ENCODE data around the gene PHF12. TPM values are rescaled to one million over a fixed set of nuclear protein-coding genes. Genes with fewer than 3 reads are reported as not detected.
"Not testable (repeated sequence)": the region's sequence is repeated elsewhere in the genome, so short reads cannot be mapped to it uniquely, and the experiment has no call there.

The PHF12 gene
- polyA plus RNA-seq, 12 donors: 18.6 to 52.0 (median 28.9) TPM; not detected in 1

DNA sequence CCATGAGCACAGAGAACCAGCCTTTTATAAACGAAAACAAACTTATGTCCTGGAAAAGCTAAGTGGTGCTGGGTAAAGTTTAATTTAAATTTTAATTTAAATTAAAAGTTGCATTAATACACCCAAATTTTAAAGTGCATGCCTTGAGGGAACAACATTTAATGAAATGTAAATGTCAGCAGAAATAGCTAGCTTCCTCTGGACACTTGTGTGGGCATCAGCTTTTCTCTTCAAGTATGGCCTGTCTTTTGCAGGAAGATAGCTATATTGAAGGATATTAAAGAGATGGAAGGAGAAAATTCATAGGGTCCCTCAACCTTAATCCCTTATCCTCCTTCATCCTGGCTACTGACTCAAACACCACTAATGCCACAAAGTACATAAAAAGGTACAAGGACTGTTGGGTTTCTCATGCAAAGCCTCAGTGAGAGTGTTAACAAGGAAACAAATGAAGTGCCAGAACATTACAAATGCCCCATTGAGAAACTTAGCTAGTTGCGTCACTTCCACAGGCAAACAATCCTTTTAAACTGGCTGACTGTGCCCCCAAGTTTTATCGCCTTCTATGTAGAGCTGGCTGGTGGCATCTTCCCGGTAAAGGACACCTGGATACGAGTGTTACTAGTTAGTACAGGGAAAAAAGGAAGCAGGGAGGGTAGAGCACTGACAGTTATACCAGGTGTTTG, 14.1 kb downstream of the PHF12 start:
- DNase-seq: no peak

DNA sequence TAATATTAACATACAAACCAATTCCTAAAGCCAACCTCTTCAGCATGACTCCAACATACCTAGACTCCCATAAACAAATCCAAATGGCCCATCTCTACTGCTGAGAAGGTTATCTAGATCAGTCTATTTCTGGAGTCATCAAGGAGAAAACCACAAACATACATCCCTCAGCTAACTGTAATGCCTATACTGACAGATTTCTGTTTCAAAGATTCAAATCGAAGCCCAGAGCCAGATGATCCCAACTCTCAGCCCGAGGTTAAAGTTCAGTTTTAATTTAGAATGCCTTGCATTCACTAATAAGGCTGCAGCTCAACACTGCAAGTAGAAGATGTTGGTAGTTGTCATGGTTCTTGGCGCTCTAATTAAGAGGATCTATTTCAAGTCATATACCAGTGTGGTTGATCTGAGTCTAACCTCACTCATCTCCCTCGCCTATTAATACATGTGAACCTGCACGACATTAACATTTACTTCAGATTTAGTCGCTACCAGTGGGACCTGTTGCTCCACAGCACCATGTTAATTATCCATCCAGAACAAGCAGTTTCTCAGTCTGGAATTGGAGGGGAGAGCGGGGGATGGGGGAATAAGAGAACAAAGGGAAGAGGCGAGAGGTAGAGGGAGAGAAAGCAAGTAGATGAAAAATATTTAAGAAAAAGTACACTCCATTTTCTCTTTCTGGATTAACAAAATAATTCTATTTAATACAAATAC, 15.4 kb downstream of the PHF12 start:
- no peak for DNase-seq

GRCh38 chr17:28934508-28934907, 16.8 kb downstream of the PHF12 start:
- not testable (repeated sequence) for DNase-seq

DNA sequence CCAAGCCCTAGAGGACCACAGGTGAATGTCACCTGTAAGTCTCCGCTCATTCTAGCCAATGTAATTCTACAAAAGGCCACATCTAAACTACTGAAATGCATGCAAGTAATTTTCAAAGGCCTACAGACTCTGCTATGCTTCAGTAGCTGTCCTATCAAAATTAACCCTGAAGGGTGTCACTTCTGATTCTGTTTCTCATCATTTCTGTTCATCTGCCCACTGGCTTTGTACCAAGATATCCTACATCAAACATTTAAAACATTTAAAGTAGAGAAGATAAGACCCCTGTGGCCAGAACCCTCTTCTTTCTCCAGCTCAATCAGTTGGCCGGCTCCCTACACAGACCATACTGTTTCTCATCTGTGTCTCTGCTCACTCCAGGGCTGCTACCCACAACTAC, 21.5 kb downstream of the PHF12 start:
- DNase-seq: no peak

GRCh38 chr17:28928061-28928460, 23.3 kb downstream of the PHF12 start:
- DNase-seq: no peak

- no peak for DNase-seq
These were observed 24.5 kb downstream of the PHF12 start for GRCh38 chr17:28926786-28927185.

DNA sequence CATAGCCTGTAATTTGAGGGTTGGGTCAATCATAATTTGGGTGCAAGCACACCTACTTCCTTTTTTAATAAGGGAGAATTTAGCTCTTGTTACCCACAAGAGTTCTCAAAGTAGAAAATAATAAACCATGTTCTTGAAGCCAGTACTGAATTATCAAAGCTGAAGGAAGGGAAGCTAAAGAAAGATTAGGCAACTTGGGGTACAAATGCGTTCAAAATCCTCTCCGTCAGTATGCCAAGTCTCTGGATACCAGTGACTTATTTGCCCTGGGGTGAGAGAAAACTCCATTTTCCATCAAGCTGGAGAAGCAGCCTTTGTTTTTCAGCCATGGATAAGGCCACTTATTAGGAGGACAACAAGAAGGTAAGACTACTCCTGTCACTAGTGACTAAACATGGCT, 25.0 kb downstream of the PHF12 start:
- no peak for DNase-seq

GRCh38 chr17:28925912-28926365, 25.4 kb downstream of the PHF12 start:
- DNase-seq: no peak

DNA sequence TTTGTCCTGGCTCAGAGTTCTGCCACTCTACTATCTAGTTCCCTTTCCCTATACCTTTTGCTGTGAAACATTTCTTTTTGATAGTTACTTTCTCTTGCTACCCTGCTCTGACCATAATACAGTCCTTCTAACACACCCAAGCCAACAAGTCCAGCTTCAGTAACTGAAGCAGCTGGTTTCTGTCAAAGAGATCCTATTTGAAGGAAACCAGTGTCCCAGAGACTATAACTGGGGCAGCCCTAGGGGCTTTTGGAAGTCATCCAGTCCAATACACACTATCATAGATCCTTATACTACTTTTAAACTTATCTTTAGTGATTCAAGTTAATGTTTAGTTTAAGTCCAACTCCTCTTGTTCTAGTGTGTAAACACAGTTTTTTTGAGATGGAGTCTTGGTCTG, 31.1 kb downstream of the PHF12 start:
- no peak for DNase-seq

- DNase-seq: no peak
These were observed 33.0 kb downstream of the PHF12 start for GRCh38 chr17:28918295-28918694.

DNA sequence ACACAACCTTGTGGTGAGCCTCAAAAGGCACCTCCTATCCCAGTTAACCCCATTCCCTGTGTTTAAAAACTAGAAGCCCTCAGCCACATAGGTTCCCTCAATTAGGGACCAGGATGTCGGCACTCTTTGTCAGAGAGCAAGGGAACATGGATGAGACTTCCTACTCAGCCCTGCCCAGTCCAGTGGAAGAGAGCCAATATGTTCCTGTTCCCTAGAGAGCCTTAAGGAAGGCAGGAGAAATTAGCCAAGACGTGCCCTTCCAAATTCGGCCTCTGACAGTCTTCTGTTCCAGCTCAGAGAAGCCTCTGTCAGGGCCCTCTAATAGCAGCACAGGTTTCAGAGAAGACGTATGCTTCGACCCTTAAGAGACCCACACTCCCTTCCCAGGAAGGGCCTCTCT, 33.9 kb downstream of the PHF12 start:
- DNase-seq: no peak

DNA sequence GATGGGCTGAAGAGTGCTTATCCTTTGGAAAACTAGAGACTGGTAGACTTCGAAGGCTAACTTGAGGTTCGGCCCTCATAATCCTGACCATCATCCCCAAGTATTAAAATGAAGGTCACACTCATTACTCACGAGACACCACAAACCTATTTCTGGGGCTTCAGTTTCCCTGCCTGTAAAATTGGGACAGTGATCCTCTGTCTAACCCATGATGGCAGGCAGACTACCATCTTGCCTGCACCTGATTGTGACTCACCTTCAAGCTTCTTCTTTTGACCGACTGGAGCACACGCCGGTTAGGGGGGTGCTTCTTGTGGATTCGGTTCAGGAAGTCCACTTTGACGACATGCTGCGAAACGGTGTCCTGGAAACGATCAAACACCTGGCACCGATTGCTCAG, 34.3 kb downstream of the PHF12 start:
- DNase-seq: no peak

GRCh38 chr17:28916302-28916934, 34.9 kb downstream of the PHF12 start:
- DNase-seq: no peak

GRCh38 chr17:28912938-28913333, 38.4 kb downstream of the PHF12 start:
- DNase-seq: no peak

- DNase-seq: no peak
These were observed 38.9 kb downstream of the PHF12 start for GRCh38 chr17:28912281-28912937.

- DNase-seq: no peak
These were observed 39.8 kb downstream of the PHF12 start for GRCh38 chr17:28911411-28912045.

DNA sequence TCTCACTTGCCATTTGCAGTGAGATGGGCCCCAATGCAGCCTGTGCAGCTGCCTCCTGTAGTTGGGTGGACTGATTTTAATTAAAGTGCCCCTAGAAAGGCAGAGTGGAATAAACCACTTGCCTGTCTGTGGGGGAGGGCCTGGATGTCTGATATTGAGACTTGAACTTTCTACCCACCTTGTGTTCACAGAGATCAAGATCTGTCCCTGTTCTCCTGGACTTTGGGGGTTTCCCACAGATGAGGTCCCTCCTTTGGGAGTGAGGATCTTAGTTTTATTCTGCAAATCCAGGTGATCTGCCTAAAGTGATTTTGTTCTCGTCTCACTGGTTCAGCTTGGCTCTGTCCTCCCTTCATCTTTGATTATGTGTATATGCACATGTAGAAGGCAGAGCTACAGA, 40.8 kb downstream of the PHF12 start:
- no peak for DNase-seq

DNA sequence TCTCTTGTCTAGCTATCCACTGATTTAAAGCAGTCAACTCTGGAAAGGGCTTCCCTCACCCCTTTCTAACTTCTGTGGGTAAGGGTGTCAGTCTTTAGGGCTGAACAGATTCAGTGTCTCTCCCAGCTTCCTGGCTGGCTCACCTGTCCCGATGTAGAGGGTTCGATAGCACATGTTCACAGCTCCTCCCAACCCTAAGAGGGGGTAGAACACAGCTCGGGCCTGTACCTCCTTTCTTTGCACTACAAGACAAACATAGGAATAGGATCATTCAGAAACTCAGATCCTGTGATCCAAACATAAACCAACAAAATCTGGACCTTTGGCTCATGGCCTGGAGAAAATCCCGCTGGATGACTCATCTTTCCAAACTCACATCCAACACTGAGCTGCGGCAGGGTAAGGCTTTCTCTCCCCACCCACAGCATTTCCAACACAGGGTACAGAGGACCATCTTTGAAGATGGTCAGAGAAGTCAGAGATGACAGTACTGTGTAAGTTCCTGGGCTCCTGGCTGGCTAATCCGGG, 42.6 kb downstream of the PHF12 start:
- peak; percentile 74 for DNase-seq

- no peak for DNase-seq
These were observed 43.4 kb downstream of the PHF12 start for GRCh38 chr17:28907709-28908475.

- no peak for DNase-seq
These were observed 44.4 kb downstream of the PHF12 start for GRCh38 chr17:28906706-28907438.
